RWPE1 (cell line): Measurements from ENCODE around the gene MED7.

Source experiments
- CTCF ChIA-PET: fragments of 350-600 bp; sonication (Branson Sonifier 250); formaldehyde crosslinking; extraction: SDS; loops from one replicate; lab custom pipeline; 2021; lab: Yijun Ruan, JAX
- POLR2A ChIA-PET: fragments of 400-600 bp; formaldehyde crosslinking; extraction: SDS; loops from one replicate; lab custom pipeline; 2020; ENCODE audit warnings: antibody characterized with exemption; ENCODE audit not compliant: low non-redundant PET; lab: Yijun Ruan, JAX
- DNase-seq: peaks from one replicate; pipeline ENCODE4 v3.0.0; 2012; ENCODE audit warnings: low spot score
- H3K27ac ChIP-seq: fragments of 450-650 bp; 2 replicates; pipeline ENCODE4 v1.5.1; 2017
- CTCF ChIP-seq: fragments of 450-650 bp; conservative IDR thresholded peaks from 2 replicates; pipeline ENCODE4 v1.5.1; 2017; ENCODE audit warnings: low read depth, mild to moderate bottlenecking

The MED7 gene

DNA sequence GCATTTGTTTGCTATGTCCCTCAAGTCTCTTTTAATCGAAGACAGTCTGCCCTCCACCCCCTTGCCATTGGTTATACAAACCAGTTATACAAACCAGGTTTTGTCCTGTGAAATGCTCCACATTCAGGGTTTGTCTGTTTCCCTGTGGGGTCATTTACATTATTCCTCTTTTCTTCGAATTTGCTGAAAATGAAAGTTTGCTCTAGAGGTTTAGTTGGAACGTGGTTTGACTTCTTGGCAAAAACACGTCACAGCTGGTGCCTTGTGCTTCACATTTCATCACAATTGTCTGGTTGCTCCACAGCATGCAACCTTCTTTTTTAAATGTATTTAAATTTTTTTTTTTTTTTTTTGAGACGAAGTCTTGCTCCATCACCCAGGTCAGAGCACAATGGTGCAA, 29.7 kb downstream of the MED7 start:
- CTCF ChIA-PET, result no interaction called here
- DNase-seq, result no peak
- TF ChIP-seq CTCF, result no peak
- POLR2A ChIA-PET, result no interaction called here
- no peak overlapping the region for H3K27ac ChIP-seq

- H3K27ac ChIP-seq, result no peak overlapping the region
- no peak for DNase-seq
- TF ChIP-seq CTCF, result no peak
- CTCF ChIA-PET, result no interaction called here
- POLR2A ChIA-PET, result no interaction called here
These were observed 32.9 kb downstream of the MED7 start for GRCh38 chr5:157109744-157110143.

DNA sequence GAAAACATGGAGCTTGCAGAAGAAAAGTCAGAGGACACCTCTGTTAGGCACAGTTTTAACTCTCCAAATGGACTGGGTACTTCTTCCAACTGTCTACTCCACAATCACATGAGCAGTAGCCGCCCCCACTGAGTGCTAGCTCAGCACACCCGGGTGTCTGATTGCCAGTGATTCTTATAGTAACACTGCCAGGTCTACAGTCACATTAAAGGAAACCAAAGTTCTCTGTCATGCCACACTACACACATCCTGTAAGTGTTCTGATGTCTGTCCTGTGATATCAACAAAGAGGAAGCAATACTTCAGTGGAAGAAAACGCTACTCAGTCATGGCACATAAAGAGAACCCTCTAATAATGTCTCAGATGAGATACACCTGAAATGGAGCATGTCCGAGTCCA, 33.7 kb downstream of the MED7 start, which contains the start of gene HAVCR2:
TSS of gene HAVCR2 (minus strand) at position 69 of the 400 bp plus-strand sequence. CDS start at position 8, 61 bp downstream.
- DNase-seq, result no peak
- no peak for TF ChIP-seq CTCF
- no peak within 1 kb of the TSS for H3K27ac ChIP-seq
- ChIA-PET CTCF (no interaction called here), POLR2A (no interaction called here)

GRCh38 chr5:157107508-157107907, 35.2 kb downstream of the MED7 start:
- DNase-seq, result no peak

GRCh38 chr5:157106630-157107461, 35.8 kb downstream of the MED7 start:
- no peak for DNase-seq
- ChIA-PET CTCF (no interaction called here), POLR2A (no interaction called here)
- TF ChIP-seq CTCF, result no peak
- no peak overlapping the region for H3K27ac ChIP-seq

More at GRCh38 chr5:157107508-157107907, 35.2 kb downstream of the MED7 start:
- H3K27ac ChIP-seq, result no peak overlapping the region
- POLR2A ChIA-PET, result no interaction called here
- CTCF ChIA-PET, result no interaction called here
- no peak for TF ChIP-seq CTCF

GRCh38 chr5:157100140-157100679, 42.5 kb downstream of the MED7 start:
- CTCF ChIA-PET, result no interaction called here

More at GRCh38 chr5:157100140-157100679, 42.5 kb downstream of the MED7 start:
- POLR2A ChIA-PET, result no interaction called here
- no peak overlapping the region for H3K27ac ChIP-seq
- no peak for TF ChIP-seq CTCF
- DNase-seq, result no peak
